Measurements from ENCODE around the gene TTC9B. TPM values are rescaled to one million over a fixed set of nuclear protein-coding genes. Genes with fewer than 3 reads are reported as not detected.

The TTC9B gene
- total and polyA plus RNA-seq, 3 donors from 2014 or later: 0.30 to 0.71 (median 0.50) TPM

GRCh38 chr19:40254714-40255418 lies 36.7 kb upstream of the TTC9B start:
- WGBS, 2 donors: 87 to 93% methylated on average over 15 to 16 of the region's 16 CpGs
- no peaks in the 10 kb centered on the region for H3K27me3 ChIP-seq
- DNase-seq: no peak
- no peaks in the 10 kb centered on the region for H3K36me3 ChIP-seq (ENCODE audit: low read depth, missing control alignments)
- intact Hi-C loops (cut with DNase I; ENCODE audit: low total_unique reads): no loop called here
- H3K27ac ChIP-seq: no peak overlapping the region
- TF ChIP-seq CTCF (IDR thresholded peaks at IDR 0.05): no peak
- TF ChIP-seq POLR2A (IDR thresholded peaks at IDR 0.05): no peak
- no peaks in the 10 kb centered on the region for H3K9me3 ChIP-seq
- H3K4me1 ChIP-seq: no peaks in the 10 kb centered on the region
- H3K4me3 ChIP-seq: no peak overlapping the region

- Histone ChIP-seq H3K4me1 (no peaks in the 10 kb centered on the region), H3K27me3 (no peaks in the 10 kb centered on the region), H3K4me3 (no peak overlapping the region), H3K9me3 (no peaks in the 10 kb centered on the region), H3K27ac (no peak overlapping the region), H3K36me3 (ENCODE audit: low read depth, missing control alignments) (no peaks in the 10 kb centered on the region)
- intact Hi-C loops (cut with DNase I; ENCODE audit: low total_unique reads): no loop called here
- TF ChIP-seq CTCF (IDR thresholded peaks at IDR 0.05): no peak
- TF ChIP-seq POLR2A (IDR thresholded peaks at IDR 0.05): no peak
- WGBS, 2 donors: 56 to 69% methylated on average over 8 of the region's 8 CpGs
- no peak for DNase-seq
Measured at GRCh38 chr19:40253611-40254092, 35.5 kb upstream of the TTC9B start.

GRCh38 chr19:40252395-40252794 lies 34.2 kb upstream of the TTC9B start:
- H3K27ac ChIP-seq: no peak overlapping the region
- H3K27me3 ChIP-seq: no peaks in the 10 kb centered on the region
- H3K36me3 ChIP-seq (ENCODE audit: low read depth, missing control alignments): no peaks in the 10 kb centered on the region
- intact Hi-C loops (cut with DNase I; ENCODE audit: low total_unique reads): no loop called here
- TF ChIP-seq POLR2A (IDR thresholded peaks at IDR 0.05): no peak
- no peak for TF ChIP-seq CTCF (IDR thresholded peaks at IDR 0.05)
- no peak overlapping the region for H3K4me3 ChIP-seq
- H3K4me1 ChIP-seq: no peaks in the 10 kb centered on the region
- H3K9me3 ChIP-seq: no peaks in the 10 kb centered on the region
- 77 to 80% methylated on average over 7 of the region's 7 CpGs for WGBS, 2 donors
- no peak for DNase-seq

- Histone ChIP-seq H3K4me1 (no peaks in the 10 kb centered on the region), H3K36me3 (ENCODE audit: low read depth, missing control alignments) (no peaks in the 10 kb centered on the region), H3K27me3 (no peaks in the 10 kb centered on the region), H3K9me3 (no peaks in the 10 kb centered on the region), H3K4me3 (no peak overlapping the region), H3K27ac (no peak overlapping the region)
- no peak for DNase-seq
- TF ChIP-seq CTCF (IDR thresholded peaks at IDR 0.05) (no peak), POLR2A (IDR thresholded peaks at IDR 0.05) (no peak)
- intact Hi-C loops (cut with DNase I; ENCODE audit: low total_unique reads): no loop called here
- WGBS, 2 donors: 53 to 78% methylated on average over 2 to 4 of the region's 4 CpGs
Measured at GRCh38 chr19:40251991-40252390, 33.8 kb upstream of the TTC9B start.

- Histone ChIP-seq H3K27me3 (no peaks in the 10 kb centered on the region), H3K27ac (no peak overlapping the region), H3K9me3 (no peaks in the 10 kb centered on the region), H3K4me1 (no peaks in the 10 kb centered on the region), H3K4me3 (no peak overlapping the region), H3K36me3 (ENCODE audit: low read depth, missing control alignments) (no peaks in the 10 kb centered on the region)
- intact Hi-C loops (cut with DNase I; ENCODE audit: low total_unique reads): no loop called here
- TF ChIP-seq CTCF (IDR thresholded peaks at IDR 0.05) (no peak), POLR2A (IDR thresholded peaks at IDR 0.05) (no peak)
- no peak for DNase-seq
Measured at GRCh38 chr19:40251244-40251643, 33.1 kb upstream of the TTC9B start.
